Loucy (cell line): ENCODE results near the gene PKD1L1.

Experiments
- CTCF ChIP-seq: fragments of 200-600 bp; sonication (generic); conservative IDR thresholded peaks from 2 replicates; pipeline ENCODE4 v1.5.1; 2014; ENCODE audit warnings: mild to moderate bottlenecking, antibody characterized with exemption, low read length
- EZH2phosphoT487 ChIP-seq: fragments of 200-600 bp; IDR thresholded peaks from 2 replicates; pipeline ENCODE4 v1.6.1; 2018; ENCODE audit warnings: antibody characterized with exemption, mild to moderate bottlenecking, moderate library complexity, borderline replicate concordance

GRCh38 chr7:47758546-47758945, 189.7 kb downstream of the PKD1L1 start:
- no peak for TF ChIP-seq CTCF
- TF ChIP-seq EZH2phosphoT487, result no peak
